Measurements from ENCODE around the gene ADGRE2.

DNA sequence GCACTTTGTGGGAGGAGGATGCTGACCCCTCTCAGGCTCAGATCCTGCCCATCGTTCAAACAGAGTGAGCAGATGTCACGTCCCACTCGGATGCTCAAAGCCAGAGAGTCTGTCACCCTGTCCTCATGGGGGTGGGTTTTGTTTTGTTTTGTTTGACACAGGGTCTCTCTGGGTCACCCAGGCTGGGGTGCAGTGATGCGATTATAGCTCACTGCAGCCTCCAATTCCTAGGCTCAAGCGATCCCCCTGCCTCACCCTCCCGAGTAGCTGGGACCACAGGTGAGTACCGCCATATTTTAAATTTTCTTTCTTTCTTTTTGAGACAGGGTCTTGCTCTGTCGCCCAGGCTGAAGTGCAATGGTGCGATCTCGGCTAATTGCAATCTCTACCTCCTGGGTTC, 4.0 kb downstream of the ADGRE2 start:
- TF ChIP-seq CTCF (IDR thresholded peaks at IDR 0.05; ENCODE audit: low read depth, low read length, missing input control) (no peak), FOXA1 (IDR thresholded peaks at IDR 0.05) (no peak), RAD21 (IDR thresholded peaks at IDR 0.05) (no peak), NR2F2 (IDR thresholded peaks at IDR 0.05) (no peak), JUND (IDR thresholded peaks at IDR 0.05) (no peak)
- TF ChIP-seq, protein P1, sequence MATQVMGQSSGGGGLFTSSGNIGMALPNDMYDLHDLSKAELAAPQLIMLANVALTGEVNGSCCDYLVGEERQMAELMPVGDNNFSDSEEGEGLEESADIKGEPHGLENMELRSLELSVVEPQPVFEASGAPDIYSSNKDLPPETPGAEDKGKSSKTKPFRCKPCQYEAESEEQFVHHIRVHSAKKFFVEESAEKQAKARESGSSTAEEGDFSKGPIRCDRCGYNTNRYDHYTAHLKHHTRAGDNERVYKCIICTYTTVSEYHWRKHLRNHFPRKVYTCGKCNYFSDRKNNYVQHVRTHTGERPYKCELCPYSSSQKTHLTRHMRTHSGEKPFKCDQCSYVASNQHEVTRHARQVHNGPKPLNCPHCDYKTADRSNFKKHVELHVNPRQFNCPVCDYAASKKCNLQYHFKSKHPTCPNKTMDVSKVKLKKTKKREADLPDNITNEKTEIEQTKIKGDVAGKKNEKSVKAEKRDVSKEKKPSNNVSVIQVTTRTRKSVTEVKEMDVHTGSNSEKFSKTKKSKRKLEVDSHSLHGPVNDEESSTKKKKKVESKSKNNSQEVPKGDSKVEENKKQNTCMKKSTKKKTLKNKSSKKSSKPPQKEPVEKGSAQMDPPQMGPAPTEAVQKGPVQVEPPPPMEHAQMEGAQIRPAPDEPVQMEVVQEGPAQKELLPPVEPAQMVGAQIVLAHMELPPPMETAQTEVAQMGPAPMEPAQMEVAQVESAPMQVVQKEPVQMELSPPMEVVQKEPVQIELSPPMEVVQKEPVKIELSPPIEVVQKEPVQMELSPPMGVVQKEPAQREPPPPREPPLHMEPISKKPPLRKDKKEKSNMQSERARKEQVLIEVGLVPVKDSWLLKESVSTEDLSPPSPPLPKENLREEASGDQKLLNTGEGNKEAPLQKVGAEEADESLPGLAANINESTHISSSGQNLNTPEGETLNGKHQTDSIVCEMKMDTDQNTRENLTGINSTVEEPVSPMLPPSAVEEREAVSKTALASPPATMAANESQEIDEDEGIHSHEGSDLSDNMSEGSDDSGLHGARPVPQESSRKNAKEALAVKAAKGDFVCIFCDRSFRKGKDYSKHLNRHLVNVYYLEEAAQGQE (IDR thresholded peaks at IDR 0.05): no peak
